HFF-Myc (cell line): Measurements from ENCODE around the gene EQTN.

Experiments used
- DNase-seq: peaks from one replicate; pipeline ENCODE4 v3.0.0-alpha.2; 2011; ENCODE audit warnings: low read depth; ENCODE audit errors: extremely low read depth
- H3K4me3 ChIP-seq: replicated peaks from 2 replicates; pipeline ENCODE4 v1.5.1; 2011; ENCODE audit warnings: low read depth, mild to moderate bottlenecking, control low read depth, low read length
- TF ChIP-seq, protein P1 (sequence below): IDR thresholded peaks from 2 replicates; pipeline ENCODE4 v1.5.1; 2012; ENCODE audit warnings: mild to moderate bottlenecking, low read depth, low read length, control low read depth; ENCODE audit errors: missing control alignments

EQTN gene

DNA sequence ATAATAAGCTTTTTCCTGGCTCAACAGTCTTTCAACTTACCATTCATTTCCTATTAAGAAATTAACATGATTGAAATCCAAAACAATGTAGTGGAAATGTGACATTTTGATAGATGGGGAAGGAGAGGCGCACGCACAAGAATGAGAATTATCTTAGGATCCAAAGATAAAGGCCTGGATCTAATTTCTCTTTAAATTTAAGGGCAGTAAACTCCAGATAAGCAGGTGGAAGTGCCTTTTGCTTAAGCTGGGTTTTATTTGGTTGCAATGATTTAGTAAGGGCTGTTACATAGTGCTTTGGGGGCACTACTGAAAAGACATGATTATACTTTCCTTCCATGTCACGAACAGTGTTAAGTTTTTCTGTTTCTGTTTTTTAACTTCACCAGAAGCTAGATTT is 17.3 kb downstream of the EQTN start:
- no peak for DNase-seq
- TF ChIP-seq, protein P1, sequence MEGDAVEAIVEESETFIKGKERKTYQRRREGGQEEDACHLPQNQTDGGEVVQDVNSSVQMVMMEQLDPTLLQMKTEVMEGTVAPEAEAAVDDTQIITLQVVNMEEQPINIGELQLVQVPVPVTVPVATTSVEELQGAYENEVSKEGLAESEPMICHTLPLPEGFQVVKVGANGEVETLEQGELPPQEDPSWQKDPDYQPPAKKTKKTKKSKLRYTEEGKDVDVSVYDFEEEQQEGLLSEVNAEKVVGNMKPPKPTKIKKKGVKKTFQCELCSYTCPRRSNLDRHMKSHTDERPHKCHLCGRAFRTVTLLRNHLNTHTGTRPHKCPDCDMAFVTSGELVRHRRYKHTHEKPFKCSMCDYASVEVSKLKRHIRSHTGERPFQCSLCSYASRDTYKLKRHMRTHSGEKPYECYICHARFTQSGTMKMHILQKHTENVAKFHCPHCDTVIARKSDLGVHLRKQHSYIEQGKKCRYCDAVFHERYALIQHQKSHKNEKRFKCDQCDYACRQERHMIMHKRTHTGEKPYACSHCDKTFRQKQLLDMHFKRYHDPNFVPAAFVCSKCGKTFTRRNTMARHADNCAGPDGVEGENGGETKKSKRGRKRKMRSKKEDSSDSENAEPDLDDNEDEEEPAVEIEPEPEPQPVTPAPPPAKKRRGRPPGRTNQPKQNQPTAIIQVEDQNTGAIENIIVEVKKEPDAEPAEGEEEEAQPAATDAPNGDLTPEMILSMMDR: no peak
- H3K4me3 ChIP-seq: no peak overlapping the region

DNA sequence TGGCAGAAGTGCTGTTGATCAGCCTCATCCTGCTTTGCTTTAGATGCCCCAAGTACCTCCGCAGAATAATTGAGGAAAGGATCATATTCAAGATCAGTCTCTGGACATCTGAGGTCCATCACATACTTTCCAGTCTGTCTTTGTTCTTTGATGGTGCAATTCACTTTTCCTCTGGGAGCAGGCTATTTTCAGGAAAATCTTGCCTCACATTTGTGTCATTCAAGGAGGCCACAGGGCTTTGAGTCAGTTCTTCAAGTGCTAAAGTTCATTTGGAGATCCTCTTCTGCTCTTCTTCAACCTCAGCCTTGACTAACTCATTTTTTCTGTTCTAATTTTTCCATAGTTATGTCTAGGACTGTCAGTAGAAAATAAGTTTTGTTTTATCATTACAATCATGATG is 18.6 kb downstream of the EQTN start:
- no peak overlapping the region for H3K4me3 ChIP-seq
- no peak for DNase-seq

DNA sequence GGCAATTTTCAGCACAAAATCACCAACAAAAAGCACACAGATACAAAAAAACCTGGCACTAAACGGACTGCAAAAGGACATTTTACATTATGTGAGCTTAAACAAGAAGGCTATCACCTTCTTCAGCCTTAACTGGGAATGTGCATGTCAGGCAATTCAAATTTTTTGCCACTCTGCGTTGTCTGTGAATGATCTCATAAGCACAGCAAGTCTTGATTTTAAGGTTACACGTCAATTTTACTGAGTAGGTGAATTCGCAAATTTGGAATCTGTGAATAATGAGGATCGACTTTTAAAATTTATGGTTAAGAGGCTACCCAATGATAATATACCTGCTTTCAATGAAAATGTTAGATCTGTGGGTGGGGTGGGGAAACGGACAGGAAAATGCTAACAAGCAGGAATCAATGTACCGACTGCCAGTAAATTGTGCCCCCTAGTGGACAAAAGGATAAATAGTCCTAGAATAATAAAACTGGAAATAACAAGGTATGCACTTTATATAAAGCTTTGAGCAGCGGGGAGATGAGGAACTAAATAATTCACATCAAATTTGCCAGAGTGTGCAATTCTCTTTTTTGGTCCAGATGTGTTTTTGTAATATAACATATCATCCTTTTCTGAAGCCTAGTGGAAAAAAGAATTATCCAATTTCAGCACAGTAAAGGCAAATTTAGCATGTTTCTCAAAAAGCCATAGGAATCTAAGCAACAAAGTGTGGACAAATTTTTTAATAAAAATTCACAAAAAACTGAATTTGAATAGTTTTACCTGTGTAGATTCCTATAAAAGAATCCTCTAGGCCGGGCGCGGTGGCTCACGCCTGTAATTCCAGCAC is 20.5 kb downstream of the EQTN start:
- TF ChIP-seq, protein P1: peak; percentile 58
- DNase-seq: peak; percentile 24
- H3K4me3 ChIP-seq: no peak overlapping the region

More for the DNA sequence above, 18.6 kb downstream of the EQTN start:
- TF ChIP-seq, protein P1: no peak

DNA sequence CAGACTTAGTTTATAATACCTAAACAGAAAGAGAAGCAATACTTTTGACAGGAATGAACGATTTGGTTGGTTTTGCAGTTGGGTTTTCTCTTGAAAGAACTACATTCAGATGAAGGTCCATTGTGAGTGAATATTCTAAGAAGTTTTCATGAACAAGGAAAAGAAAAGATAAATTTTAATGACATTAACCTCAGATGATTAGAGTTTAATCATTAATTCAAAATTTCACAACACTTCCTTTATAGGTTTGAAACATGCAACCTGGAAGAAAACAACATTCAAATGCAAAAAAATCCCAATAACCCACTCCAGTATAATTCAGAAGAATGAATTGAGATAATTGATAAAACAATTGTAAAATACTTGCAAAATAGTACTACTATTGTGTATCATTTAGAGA is 23.8 kb downstream of the EQTN start:
- no peak overlapping the region for H3K4me3 ChIP-seq
- TF ChIP-seq, protein P1: no peak
- no peak for DNase-seq

DNA sequence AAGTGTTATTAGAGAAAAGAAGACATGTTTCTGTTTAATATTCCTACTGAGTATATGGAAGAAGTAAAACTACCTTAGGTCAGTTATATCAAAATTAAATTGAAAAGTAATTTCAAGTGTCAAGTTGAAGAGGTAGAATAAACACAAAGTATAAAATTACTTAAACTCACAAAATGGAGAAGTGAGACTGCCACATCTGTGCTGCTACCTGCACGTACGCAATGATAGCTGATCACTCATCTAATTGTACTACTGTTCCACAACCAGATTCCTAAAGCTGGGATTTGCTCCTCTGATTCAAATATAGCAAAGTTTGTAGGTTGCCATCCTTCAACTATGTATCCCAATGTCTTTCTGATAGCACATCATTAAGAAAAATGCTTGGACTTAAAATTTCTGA is 24.8 kb downstream of the EQTN start:
- no peak for DNase-seq
- TF ChIP-seq, protein P1: no peak
- no peak overlapping the region for H3K4me3 ChIP-seq

DNA sequence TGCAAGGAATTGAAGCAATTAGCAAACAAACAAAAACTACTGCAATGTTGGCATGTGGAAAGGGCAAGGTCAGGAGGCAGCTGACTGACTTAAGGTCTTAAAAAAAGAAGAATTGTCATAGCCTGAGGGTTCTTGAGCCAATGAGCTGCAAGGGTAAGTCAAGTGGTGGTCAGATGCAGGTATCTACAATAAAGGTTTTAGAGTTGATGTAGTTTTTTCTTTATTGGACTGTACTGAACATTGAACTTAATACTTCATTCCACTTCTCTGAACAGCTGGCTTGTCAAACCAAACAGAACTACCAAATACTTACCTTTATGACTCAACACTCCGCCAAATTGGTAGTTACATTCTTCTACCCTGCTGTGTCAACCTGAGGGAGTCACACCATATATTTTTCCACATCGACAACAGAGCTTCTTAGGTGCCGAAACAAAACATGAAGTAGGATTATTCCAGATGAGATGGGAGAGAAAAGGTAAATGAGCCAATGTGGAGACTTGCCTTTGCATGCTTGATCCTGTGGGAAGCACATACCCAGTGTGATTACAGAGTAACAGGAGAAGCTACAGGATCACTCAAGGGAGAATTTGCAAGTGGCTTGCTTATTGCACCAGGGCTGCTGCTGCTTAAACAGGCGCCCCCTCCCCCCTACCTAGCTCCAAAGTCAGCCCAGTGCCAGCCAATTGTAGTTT is 35.3 kb downstream of the EQTN start:
- no peak for DNase-seq
- TF ChIP-seq, protein P1: no peak
- H3K4me3 ChIP-seq: no peak overlapping the region
